Spleen (tissue), 11 donors: ENCODE data around the gene KIF1A. TPM values are rescaled to one million over a fixed set of nuclear protein-coding genes. Genes with fewer than 3 reads are reported as not detected.

Experiments
- DNase-seq: peaks from one replicate; pipeline ENCODE4 v3.0.0-alpha.2; 2020
- H3K27ac ChIP-seq, 8 donors: fragments of 200-600 bp; sonication (generic) in 7 of 8; 1 replicate in 4 of 8; 2 replicates in 4 of 8; pipeline versions ENCODE4 v1.5.0 to v1.8.0; 2016 to 2021; ENCODE audit warnings: inconsistent platforms in 4 of 8, mild to moderate bottlenecking in 4 of 8, moderate library complexity in 1 of 8
- H3K27me3 ChIP-seq, 7 donors: fragments of 200-600 bp; sonication (generic) in 6 of 7; replicated peaks in 1 of 7; 1 replicate in 4 of 7; 2 replicates in 3 of 7; pipeline versions ENCODE4 v1.5.0 to v1.8.0; 2016 to 2021; ENCODE audit warnings: inconsistent platforms in 3 of 7, mild to moderate bottlenecking in 1 of 7
- H3K36me3 ChIP-seq, 6 donors: fragments of 200-600 bp; sonication (generic) in 5 of 6; 1 replicate in 4 of 6; 2 replicates in 2 of 6; pipeline versions ENCODE4 v1.5.0 to v1.8.0; 2016 to 2021; ENCODE audit warnings: inconsistent platforms in 2 of 6
- H3K4me1 ChIP-seq, 6 donors: fragments of 200-600 bp; sonication (generic) in 5 of 6; 1 replicate in 3 of 6; 2 replicates in 3 of 6; pipeline versions ENCODE4 v1.5.0 to v1.8.0; 2016 to 2021; ENCODE audit warnings: inconsistent platforms in 3 of 6
- H3K4me3 ChIP-seq, 8 donors: fragments of 200-600 bp; sonication (generic) in 7 of 8; 1 replicate in 4 of 8; 2 replicates in 4 of 8; pipeline versions ENCODE4 v1.5.0 to v1.8.0; 2016 to 2021; ENCODE audit warnings: inconsistent platforms in 4 of 8, mild to moderate bottlenecking in 4 of 8, moderate library complexity in 2 of 8
- H3K9me3 ChIP-seq, 8 donors: fragments of 200-600 bp; sonication (generic) in 7 of 8; 1 replicate in 4 of 8; 2 replicates in 4 of 8; pipeline versions ENCODE4 v1.5.0 to v1.8.0; 2016 to 2021; ENCODE audit warnings: inconsistent platforms in 4 of 8
- POLR2A ChIP-seq, 3 donors: fragments of 450-650 bp; IDR thresholded peaks; one replicate each; pipeline ENCODE4 v1.5.1; 2017; ENCODE audit warnings: antibody characterized with exemption in 3 of 3, mild to moderate bottlenecking in 1 of 3
- POLR2AphosphoS5 ChIP-seq, 3 donors: sonication (generic); formaldehyde crosslinking; IDR thresholded peaks; one replicate each; pipeline ENCODE4 v1.5.1; 2017; ENCODE audit warnings: antibody characterized with exemption in 3 of 3
- WGBS, 5 donors: extraction: QIAGEN DNeasy Blood & Tissue Kit in 3 of 5; methylation state at CpG; one replicate each; pipeline versions ENCODE4 v1.1.5 to v1.1.7; 2013 to 2018; 5-methylcytosine and 5-hydroxymethylcytosine counted together
- intact Hi-C: fragments of 100-400 bp; cut with DNase I; formaldehyde crosslinking; loops from one replicate; pipeline ENCODE4 v1.15.0; 2023; ENCODE audit warnings: low total_unique reads
- polyA plus RNA-seq, 3 donors: library from polyadenylated mRNA; stranded (reverse); fragments of 200-250 nt; gene quantifications; one replicate each; pipeline ENCODE4 v1.2.1, GENCODE V29; 2013
- total RNA-seq, 7 donors: library from RNA; depleted of rRNA in 3 of 7; stranded (reverse); fragments of >200 nt in 3 of 7; fragmentation: NEBNext Ultra II Directional in 4 of 7; extraction: Animal tissue kit (Norgen Biotek cat#: 25700) in 4 of 7; gene quantifications; one replicate each; pipeline versions ENCODE4 v1.1.0 to v1.2.1, GENCODE V29; 2016 to 2021
- TF ChIP-seq, protein P1 (sequence below), 11 experiments: fragments of 200-600 bp in 7 of 11; fragments of 450-650 bp in 4 of 11; sonication (generic) in 4 of 11; IDR thresholded peaks in 8 of 11; conservative IDR thresholded peaks in 3 of 11; 1 replicate in 7 of 11; 2 replicates in 4 of 11; pipeline versions ENCODE4 v1.4.0 to v1.8.0; 2016 to 2021; ENCODE audit warnings: antibody characterized with exemption in 11 of 11, inconsistent platforms in 4 of 11, mild to moderate bottlenecking in 1 of 11
- donor health status: healthy with polysubstance abuse.
- donor health status: DM: no; HTN: no; CAD: no; lungs with moderate emphysema.
- donor health status: DM: no; HTN: no; CAD: no.
- donor health status: Bipolar disorder and iron deficiency.
- donor health status: healthy.
- donor health status: DM: no; HTN: no; CAD: no.
- donor health status: DM: yes; HTN: yes; CAD: no.

The KIF1A gene
- total and polyA plus RNA-seq, 10 donors: 0.02 to 2.0 (median 0.55) TPM; not detected in 1

DNA sequence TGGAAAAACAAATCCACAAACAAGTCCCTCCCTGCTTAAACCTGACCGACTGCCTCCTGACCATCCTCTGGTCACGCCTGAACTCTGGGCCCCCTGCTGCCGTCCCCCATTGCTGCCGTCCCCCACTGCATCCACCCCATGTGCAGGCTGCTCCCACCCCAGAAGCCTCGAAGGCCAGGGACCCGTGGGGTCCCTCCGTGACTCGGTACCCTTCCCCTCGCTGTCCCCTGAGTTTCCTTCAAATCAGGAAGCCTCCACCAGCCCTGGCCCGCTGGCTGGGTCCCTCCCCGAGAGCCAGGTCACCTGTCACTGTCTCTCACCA is 30.7 kb upstream of the KIF1A start:
- 64 to 78% (median 71%) methylated on average over 11 of the region's 11 CpGs for WGBS, 5 donors
- Histone ChIP-seq H3K36me3 (no peaks in the 10 kb centered on the region), H3K4me3 (no peak overlapping the region), H3K27me3 (peaks cover 0 to 9% (median 0%) of the 10 kb centered on the region in 7 donors), H3K4me1 (peaks cover 0 to 10% (median 3%) of the 10 kb centered on the region in 6 donors), H3K9me3 (peaks cover 0 to 24% (median 19%) of the 10 kb centered on the region in 8 donors), H3K27ac (peak overlapping the region in 1 of 8 donors; percentile 54)
- no peak for TF ChIP-seq POLR2A (IDR thresholded peaks at IDR 0.05)
- no peak for TF ChIP-seq POLR2AphosphoS5 (IDR thresholded peaks at IDR 0.05)
- TF ChIP-seq, protein P1, sequence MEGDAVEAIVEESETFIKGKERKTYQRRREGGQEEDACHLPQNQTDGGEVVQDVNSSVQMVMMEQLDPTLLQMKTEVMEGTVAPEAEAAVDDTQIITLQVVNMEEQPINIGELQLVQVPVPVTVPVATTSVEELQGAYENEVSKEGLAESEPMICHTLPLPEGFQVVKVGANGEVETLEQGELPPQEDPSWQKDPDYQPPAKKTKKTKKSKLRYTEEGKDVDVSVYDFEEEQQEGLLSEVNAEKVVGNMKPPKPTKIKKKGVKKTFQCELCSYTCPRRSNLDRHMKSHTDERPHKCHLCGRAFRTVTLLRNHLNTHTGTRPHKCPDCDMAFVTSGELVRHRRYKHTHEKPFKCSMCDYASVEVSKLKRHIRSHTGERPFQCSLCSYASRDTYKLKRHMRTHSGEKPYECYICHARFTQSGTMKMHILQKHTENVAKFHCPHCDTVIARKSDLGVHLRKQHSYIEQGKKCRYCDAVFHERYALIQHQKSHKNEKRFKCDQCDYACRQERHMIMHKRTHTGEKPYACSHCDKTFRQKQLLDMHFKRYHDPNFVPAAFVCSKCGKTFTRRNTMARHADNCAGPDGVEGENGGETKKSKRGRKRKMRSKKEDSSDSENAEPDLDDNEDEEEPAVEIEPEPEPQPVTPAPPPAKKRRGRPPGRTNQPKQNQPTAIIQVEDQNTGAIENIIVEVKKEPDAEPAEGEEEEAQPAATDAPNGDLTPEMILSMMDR (IDR thresholded peaks at IDR 0.05 in 8 of 11, conservative IDR thresholded peaks at IDR 0.05 in 3 of 11): no peak
- DNase-seq: peak; percentile 72
- intact Hi-C loops: loop anchor here (10.0 kb wide), 1 partner anchor 214 kb away; no protein-coding TSS in a partner anchor

DNA sequence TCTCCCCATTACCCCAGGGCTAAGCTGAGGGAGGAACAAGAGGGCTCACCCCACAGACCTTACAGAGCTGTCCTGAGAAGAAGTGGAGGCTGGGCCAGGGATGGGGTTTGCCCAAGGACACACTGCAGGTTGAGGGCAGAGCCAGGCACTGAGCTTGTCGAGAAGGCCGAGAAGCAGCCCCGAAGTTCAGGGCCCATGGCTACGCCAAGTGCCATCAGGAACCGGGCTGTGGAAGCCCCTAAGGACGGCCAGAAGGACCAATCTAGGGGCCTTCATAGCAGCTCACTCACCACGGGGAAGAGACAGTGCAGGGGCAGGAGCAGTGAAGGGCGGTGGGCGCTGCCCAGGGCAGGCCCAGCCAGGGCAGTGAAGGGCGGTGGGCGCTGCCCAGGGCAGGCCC is 30.0 kb upstream of the KIF1A start:
- 78 to 89% (median 87%) methylated on average over 8 to 11 of the region's 11 CpGs for WGBS, 5 donors
- Histone ChIP-seq H3K36me3 (no peaks in the 10 kb centered on the region), H3K27me3 (peaks cover 0 to 9% (median 0%) of the 10 kb centered on the region in 7 donors), H3K4me1 (peaks cover 0 to 10% (median 3%) of the 10 kb centered on the region in 6 donors), H3K27ac (peak overlapping the region in 3 of 8 donors; percentile 8 to 54 (median 33)), H3K9me3 (peaks cover 0 to 24% (median 15%) of the 10 kb centered on the region in 8 donors), H3K4me3 (no peak overlapping the region)
- TF ChIP-seq, protein P1 (IDR thresholded peaks at IDR 0.05 in 8 of 11, conservative IDR thresholded peaks at IDR 0.05 in 3 of 11): no peak
- TF ChIP-seq POLR2AphosphoS5 (IDR thresholded peaks at IDR 0.05) (peak in 1 of 3 donors; percentile 3), POLR2A (IDR thresholded peaks at IDR 0.05) (no peak)
- DNase-seq: peak; percentile 60
- intact Hi-C loops: loop anchor here (10.0 kb wide), 1 partner anchor 215 kb away; no protein-coding TSS in a partner anchor

DNA sequence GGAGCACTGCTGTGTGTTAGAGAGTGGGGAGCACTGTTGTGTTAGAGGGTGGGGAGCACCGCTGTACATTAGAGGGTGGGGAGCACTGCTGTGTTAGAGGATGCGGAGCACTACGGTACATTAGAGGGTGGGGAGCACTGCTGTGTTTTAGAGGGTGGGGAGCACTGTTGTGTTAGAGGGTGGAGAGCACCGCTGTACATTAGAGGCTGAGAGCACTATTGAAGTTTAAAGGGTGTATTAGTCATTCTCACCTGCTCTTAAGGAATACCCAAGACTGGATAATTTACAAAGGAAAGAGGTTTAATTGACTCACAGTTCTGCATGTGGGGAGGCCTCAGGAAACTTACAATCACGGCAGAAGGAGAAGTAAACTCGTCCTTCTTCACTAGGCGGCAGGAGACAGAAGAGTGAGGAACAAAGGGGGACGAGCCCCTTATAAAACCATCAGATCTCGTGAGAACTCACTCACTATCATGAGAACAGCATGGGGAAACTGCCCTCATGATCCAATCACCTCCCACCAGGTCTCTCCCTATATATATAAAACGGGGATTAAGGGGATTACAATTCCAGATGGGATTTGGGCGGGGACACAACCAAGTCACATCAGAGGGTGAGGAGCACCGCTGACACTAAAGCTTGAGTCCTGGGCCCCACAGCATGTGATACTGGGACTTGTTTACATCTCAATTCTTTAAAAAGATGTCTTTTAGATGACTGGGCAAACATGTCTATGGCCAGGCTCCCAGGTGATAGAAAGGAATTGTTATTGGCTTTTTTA is 29.1 kb upstream of the KIF1A start:
- intact Hi-C loops: no loop called here
- Histone ChIP-seq H3K27me3 (peaks cover 0 to 9% (median 0%) of the 10 kb centered on the region in 7 donors), H3K9me3 (peaks cover 0 to 23% (median 8%) of the 10 kb centered on the region in 8 donors), H3K27ac (peak overlapping the region in 1 of 8 donors; percentile 8), H3K4me1 (peaks cover 0 to 10% (median 3%) of the 10 kb centered on the region in 6 donors), H3K4me3 (no peak overlapping the region), H3K36me3 (no peaks in the 10 kb centered on the region)
- WGBS, 5 donors: 73 to 86% (median 82%) methylated on average over 12 of the region's 12 CpGs
- no peak for TF ChIP-seq POLR2A (IDR thresholded peaks at IDR 0.05)
- TF ChIP-seq, protein P1 (IDR thresholded peaks at IDR 0.05 in 8 of 11, conservative IDR thresholded peaks at IDR 0.05 in 3 of 11): no peak
- TF ChIP-seq POLR2AphosphoS5 (IDR thresholded peaks at IDR 0.05): no peak
- DNase-seq: no peak

DNA sequence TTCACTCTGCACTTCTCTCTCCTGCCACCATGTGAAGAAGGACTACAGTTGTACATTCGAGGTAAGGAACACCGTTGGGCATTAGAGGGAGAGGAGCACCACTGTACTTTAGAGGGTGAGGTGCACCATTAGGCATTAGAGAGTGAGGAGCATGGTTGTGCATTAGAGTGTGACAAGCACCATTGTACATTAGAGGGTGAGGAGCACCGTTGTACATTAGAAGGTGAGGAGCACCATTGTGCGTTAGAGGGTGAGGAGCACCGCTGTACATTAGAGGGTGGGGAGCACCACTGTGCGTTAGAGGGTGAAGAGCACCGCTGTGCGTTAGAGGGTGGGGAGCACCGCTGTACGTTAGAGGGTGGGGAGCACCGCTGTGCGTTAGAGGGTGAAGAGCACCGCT is 27.8 kb upstream of the KIF1A start:
- no peaks in the 10 kb centered on the region for H3K36me3 ChIP-seq
- WGBS, 5 donors: 92 to 96% (median 92%) methylated on average over 13 of the region's 13 CpGs
- H3K4me3 ChIP-seq: no peak overlapping the region
- peaks cover 0 to 9% (median 0%) of the 10 kb centered on the region in 7 donors for H3K27me3 ChIP-seq
- intact Hi-C loops: no loop called here
- H3K27ac ChIP-seq: no peak overlapping the region
- peaks cover 0 to 10% (median 3%) of the 10 kb centered on the region in 6 donors for H3K4me1 ChIP-seq
- DNase-seq: no peak
- TF ChIP-seq POLR2A (IDR thresholded peaks at IDR 0.05): no peak
- TF ChIP-seq, protein P1 (IDR thresholded peaks at IDR 0.05 in 8 of 11, conservative IDR thresholded peaks at IDR 0.05 in 3 of 11): no peak
- TF ChIP-seq POLR2AphosphoS5 (IDR thresholded peaks at IDR 0.05): no peak
- H3K9me3 ChIP-seq: peaks cover 0 to 14% (median 3%) of the 10 kb centered on the region in 8 donors
